HG03135 (cell line): Measurements from ENCODE around the gene C1orf21.

ENCODE experiments used
- ATAC-seq: cut with Tn5 transposase; IDR thresholded peaks from one replicate; pipeline ENCODE4 v1.9.1; 2021; ENCODE audit warnings: mild to moderate bottlenecking, moderate library complexity; ENCODE audit not compliant: unreplicated experiment

Gene C1orf21

DNA sequence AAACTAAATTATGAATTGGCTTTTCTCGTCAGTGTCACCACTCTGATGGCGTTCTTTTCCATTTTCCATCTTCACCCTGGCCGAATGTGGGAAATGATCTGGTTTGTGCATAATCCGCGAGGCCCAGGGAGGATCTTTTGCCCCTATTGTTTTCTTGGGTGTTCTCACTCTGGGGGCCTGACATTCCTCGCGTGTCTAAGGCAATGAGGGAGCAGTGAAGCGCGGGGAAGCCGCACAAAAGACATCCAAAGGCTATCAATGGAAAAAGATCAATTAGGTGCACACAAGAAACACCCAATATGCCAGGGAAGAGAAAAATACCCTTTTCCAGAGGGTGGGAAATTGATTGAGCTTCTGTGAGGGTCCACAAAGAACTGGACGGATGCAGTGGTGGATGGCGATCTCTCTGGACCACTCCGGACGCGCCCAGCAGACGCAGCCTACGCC lies 941 bp upstream of the C1orf21 start:
- ATAC-seq = no peak

DNA sequence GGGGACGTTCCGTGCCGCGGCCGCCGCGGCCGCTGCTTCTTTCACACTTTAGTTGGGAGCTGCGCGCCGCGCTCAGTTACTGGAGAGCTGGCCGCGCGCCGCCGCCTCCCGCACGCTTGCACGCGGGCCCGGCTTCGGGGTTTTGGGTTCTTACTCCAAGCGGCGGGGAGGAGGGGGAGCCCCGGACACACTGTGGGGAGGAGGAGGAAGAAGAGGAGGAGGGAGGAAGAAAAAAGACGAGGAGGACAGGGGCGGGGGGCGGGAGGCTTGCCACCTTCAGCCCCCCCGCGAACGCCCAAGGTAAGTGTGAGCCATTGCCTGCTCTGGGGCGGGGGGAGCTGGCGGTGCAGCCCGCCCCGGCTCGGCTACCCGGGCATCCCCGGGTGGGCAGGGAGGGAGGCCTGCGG lies 243 bp downstream of the C1orf21 start:
- no peak for ATAC-seq

DNA sequence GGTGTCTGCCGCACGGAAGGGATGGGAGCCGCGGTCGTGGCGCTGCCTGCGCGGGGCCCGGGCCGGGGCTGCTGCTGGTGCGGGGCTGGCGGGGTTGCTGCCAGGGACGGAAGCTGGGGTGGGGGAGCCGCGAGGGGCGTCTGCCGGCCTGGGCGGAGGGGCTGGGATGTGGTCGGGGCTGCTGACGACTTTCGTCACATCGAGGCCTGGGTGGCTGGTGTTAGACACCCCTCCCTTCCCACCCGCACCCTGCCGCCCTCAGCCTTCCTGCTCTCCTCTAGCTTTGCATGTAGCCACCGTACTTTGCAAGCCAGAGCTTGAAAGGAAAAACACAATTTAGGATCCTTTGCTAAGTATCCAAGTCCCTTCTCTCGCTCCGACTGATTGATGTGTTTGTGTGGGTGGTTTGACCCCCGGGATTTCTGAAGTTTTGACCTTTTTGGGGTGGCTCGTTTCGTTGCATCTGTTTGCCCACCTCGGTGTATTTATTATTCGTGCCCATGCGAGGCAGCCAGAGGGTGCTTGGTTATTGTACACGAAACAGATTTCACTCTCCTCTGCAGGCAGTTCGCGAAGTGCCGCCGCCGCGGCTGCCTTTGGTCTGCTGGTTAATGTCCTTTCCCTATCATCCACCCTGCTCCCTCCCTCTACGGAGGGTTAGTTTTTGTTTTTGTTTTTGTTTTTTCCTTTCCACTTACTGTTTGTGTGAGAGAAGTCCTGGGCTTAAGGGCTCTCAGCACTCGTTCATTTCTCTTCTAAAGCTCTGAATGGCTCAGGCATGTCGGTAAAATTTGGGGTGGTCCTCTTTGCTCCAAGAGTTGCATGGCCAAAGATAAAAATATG lies 868 bp downstream of the C1orf21 start:
- ATAC-seq = no peak

GRCh38 chr1:184388319-184388889 lies 1.6 kb downstream of the C1orf21 start:
- no peak for ATAC-seq

- no peak for ATAC-seq
These were observed 2.1 kb downstream of the C1orf21 start for GRCh38 chr1:184388971-184389370.

DNA sequence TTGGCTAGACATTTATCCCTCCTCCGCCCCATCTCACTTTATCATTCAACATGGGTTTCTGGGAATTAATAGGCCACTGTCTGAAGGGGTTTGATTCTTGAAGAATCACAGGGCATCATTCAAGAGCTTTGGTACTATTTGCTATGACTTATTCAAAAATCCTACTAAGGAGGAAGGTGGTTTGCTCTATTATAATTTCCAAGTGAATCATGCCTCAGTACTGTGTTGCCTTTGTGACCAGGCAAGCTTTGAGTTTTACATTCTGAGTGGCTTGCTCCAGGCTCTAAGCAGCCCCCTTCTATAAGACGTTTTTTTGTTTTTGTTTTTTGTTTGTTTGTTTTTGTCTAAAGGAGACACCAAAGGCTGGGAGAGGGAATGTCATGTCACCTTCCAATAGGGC lies 2.6 kb downstream of the C1orf21 start:
- ATAC-seq = no peak

GRCh38 chr1:184390889-184391288 lies 4.1 kb downstream of the C1orf21 start:
- no peak for ATAC-seq

DNA sequence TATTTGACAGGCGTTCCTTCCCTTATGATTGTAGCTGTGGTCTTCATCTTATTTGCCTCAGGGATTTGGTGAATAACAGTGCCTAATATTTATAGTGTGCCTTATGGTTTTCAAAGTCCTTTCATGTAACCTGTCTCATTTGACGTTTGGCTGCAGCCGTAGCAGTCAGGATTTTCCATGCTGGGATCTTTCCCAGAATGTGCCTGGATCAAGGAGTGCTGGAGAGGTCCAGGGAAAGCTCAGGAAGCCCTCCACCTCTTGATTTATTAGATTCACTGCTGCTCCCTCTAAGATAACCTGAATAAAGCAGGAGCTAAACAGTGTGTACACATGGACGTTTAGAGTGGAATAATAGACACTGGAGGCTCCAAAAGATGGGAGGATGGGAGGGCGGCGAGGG lies 5.2 kb downstream of the C1orf21 start:
- no peak for ATAC-seq

GRCh38 chr1:184392779-184393522 lies 6.1 kb downstream of the C1orf21 start:
- ATAC-seq = no peak

GRCh38 chr1:184393962-184394361 lies 7.1 kb downstream of the C1orf21 start:
- ATAC-seq = no peak

DNA sequence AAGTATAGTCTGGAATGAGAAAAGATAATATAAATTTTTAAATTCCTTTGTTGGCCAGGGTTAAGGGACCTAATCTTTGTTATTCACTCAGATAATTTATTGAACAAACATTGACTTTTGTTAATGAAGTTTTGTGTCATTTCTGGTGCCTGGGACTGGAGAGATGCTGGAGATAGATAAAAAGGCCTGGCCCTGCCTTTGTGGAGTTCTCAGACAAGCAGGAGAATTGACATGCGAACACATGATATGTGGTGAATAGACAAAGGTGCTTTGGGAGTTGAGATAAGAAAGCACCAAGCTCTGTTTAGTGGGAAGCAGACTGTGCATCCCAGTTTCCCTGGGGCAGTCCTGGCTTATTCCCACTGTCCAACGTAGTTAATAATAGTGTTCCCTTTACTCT lies 8.5 kb downstream of the C1orf21 start:
- ATAC-seq = no peak

GRCh38 chr1:184395937-184396480 lies 9.2 kb downstream of the C1orf21 start:
- no peak for ATAC-seq

- ATAC-seq = no peak
These were observed 12.5 kb downstream of the C1orf21 start for GRCh38 chr1:184399192-184399847.

DNA sequence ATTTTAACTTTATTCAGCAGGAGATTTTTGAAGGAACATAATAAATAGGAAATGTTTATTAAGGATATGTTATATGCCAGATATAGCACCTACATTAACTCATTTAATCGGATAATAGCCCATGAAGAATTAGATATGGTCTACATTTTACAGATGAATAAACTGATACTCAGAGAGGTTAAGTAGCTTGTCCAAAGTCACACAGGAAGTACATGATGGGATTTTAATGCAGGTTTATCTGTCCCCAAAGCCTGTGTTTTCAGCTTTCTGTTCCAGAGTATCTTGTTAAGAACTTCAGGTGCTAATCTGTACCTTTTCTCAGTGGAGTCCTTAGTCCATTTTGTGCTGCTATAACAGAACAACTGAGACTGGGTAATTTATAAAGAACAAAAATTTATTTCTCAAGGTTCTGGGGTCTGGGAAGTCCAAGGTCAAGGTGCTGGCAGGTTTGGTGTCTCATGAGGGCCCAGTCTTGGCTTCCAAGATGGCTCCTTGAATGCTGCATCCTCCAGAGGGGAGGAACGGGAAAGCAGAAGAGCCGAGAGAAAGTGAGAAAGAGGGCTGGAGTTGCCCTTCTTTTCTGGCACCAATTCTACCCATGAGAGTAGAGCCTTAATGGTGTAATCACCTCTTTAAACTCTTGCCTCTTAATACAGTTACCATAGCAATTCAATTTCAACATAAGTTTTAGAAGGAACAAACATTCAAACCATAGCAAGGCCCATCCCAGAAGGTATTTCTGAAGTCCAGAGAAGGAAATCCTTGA lies 17.3 kb downstream of the C1orf21 start:
- no peak for ATAC-seq

- ATAC-seq = no peak
These were observed 17.8 kb downstream of the C1orf21 start for GRCh38 chr1:184404727-184405027.

DNA sequence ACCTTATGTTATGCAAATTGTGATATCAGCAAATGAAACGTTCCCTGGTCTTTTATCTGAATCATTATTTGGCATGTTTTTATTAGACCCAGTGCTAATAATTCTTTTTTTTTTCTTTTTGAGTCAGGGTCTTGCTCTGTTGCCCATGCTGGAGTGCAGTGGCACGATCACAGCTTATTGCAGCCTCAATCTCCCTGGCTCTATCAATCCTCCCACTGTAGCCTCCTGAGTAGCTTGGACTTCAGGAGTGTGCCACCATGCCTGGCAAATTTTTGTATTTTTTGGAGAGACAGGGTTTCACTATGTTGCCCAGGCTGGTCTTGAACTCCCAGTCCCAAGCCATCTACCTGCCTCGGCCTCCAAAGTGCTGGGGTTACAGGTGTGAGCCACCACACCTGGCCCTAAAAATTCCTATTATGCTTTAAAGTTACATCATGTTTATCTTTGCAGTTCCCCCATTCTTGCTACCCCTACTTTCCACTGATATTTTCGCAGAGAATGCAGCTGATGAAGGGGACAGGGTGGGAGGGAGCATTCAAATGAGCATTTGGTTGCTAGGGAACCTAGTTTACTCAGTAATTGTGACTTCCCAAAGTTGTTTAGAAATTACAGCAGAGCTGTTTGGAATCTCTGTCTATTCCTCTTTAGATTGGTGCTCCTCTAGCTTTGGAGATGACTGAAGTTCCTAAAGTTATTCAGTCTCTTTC lies 18.4 kb downstream of the C1orf21 start:
- ATAC-seq = no peak

DNA sequence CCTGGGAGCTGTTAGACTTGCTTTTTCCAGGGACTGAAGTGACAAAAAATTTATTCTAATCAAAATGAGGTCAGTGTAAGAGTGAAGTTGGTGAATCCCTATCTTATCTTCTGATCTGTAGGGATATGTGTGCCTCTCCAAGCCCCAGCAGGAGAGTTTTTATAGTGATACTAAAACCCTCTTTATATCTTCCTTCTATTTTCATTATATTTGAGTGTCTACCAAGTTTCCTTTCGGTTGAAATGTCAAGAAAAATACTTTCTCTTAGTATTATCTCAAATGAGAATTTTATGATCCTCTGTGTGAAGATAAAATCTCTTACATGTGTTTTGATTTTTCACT lies 18.9 kb downstream of the C1orf21 start:
- no peak for ATAC-seq

- no peak for ATAC-seq
These were observed 19.6 kb downstream of the C1orf21 start for GRCh38 chr1:184406479-184406878.

DNA sequence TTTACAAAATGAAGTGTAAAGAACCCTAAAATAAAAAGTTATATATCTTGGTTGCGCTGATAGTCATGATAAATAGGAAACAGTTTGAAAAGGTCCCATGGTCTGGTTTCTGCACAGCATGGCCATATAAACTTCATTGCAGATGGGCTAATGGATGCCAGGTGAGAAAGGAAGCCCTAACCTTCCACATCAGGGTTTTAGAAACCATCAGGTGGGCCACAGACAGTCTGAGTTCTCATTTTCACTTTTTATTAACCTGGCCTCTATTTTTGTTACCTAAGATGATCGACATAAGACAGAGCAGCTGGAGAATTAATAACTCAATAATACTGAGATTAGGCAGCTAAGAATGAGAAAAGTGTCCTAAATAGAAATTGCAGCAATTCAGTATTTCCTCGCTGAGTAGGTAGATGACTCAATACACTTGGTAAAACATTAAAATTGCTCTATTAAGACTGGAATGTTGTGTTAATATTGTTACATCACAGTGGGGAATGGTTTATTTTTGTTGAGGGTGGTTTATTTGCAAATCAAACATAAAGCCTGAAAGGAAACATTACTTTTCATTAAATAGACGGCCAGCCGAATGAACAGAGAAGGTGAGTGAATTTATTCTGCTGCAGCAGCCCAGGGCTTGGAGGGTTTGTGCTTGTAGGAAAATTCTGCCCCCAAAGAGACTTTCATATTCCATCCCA lies 21.1 kb downstream of the C1orf21 start:
- no peak for ATAC-seq
